SK-N-SH (cell line): ENCODE data around the gene CACNA2D3.

Experiments used
- CHD2 ChIP-seq: fragments of 150-350 bp; IDR thresholded peaks from 2 replicates; pipeline ENCODE4 v1.6.1; 2018; ENCODE audit warnings: low read length; ENCODE audit not compliant: partially characterized antibody
- CTCF ChIP-seq: fragments of 200-600 bp; sonication (generic); IDR thresholded peaks from 2 replicates; pipeline ENCODE4 v1.6.1; 2017; ENCODE audit warnings: antibody characterized with exemption, mild to moderate bottlenecking, moderate library complexity
- ELF1 ChIP-seq: IDR thresholded peaks from 2 replicates; pipeline ENCODE4 v1.4.0; 2012
- EP300 ChIP-seq, 2 experiments: IDR thresholded peaks; 2 replicates each; pipeline versions ENCODE4 v1.4.0 to v1.6.1; 2012; ENCODE audit warnings: borderline replicate concordance in 1 of 2, low read depth in 1 of 2, low read length in 1 of 2
- JUND ChIP-seq: IDR thresholded peaks from 2 replicates; pipeline ENCODE4 v1.4.0; 2012
- MAX ChIP-seq: IDR thresholded peaks from 2 replicates; pipeline ENCODE4 v1.4.0; 2012; ENCODE audit warnings: low read depth
- MEF2A ChIP-seq: IDR thresholded peaks from 2 replicates; pipeline ENCODE4 v1.4.0; 2012; ENCODE audit warnings: low read depth, borderline replicate concordance
- MXI1 ChIP-seq: IDR thresholded peaks from 2 replicates; pipeline ENCODE4 v1.6.1; 2012; ENCODE audit warnings: mild to moderate bottlenecking, low read depth, low read length, improper control_type of control experiment
- POLR2AphosphoS5 ChIP-seq: IDR thresholded peaks from 2 replicates; pipeline ENCODE4 v1.6.1; 2012; ENCODE audit warnings: low read depth, low read length
- RFX5 ChIP-seq: IDR thresholded peaks from 2 replicates; pipeline ENCODE4 v1.6.1; 2012; ENCODE audit warnings: mild to moderate bottlenecking, improper control_type of control experiment, low read length
- RXRA ChIP-seq: IDR thresholded peaks from 2 replicates; pipeline ENCODE4 v1.4.0; 2012; ENCODE audit warnings: low read depth, mild to moderate bottlenecking, borderline replicate concordance
- SMC3 ChIP-seq: IDR thresholded peaks from 2 replicates; pipeline ENCODE4 v1.6.1; 2012; ENCODE audit warnings: low read depth, low read length, improper control_type of control experiment

GRCh38 chr3:55075846-55076245, 953.5 kb downstream of the CACNA2D3 start:
- TF ChIP-seq RFX5 (no peak), MEF2A (no peak), CHD2 (no peak), RXRA (no peak), EP300 (IDR thresholded peaks at IDR 0.05; ENCODE audit: borderline replicate concordance in 1 of 2, low read depth in 1 of 2, low read length in 1 of 2) (no peak), MXI1 (no peak), CTCF (no peak), JUND (no peak), POLR2AphosphoS5 (no peak), ELF1 (no peak), MAX (no peak), SMC3 (no peak)
